Caco-2 (cell line): ENCODE measurements around the gene CHSY1. TPM values are rescaled to one million over a fixed set of nuclear protein-coding genes. Genes with fewer than 3 reads are reported as not detected.

Source experiments
- BruUV-seq: library from RNA; stranded (reverse); fragments of 400-500 nt; replicated peaks from 2 replicates; lab custom pipeline; 2021; lab: Mats Ljungman, UMichigan
- CTCF ChIA-PET: fragments of 300-600 bp; sonication (Branson Sonifier 250); formaldehyde crosslinking; loops from one replicate; lab custom pipeline; 2022; ENCODE audit warnings: antibody characterized with exemption; lab: Charles Lee
- POLR2A ChIA-PET: fragments of 300-600 bp; sonication (Branson Sonifier 250); formaldehyde crosslinking; loops from one replicate; lab custom pipeline; 2022; ENCODE audit warnings: antibody characterized with exemption; lab: Charles Lee
- DNase-seq, 2 experiments: peaks; one replicate each; pipeline versions ENCODE4 v3.0.0 to v3.0.0-alpha.2; 2020 to 2022
- H3K27me3 ChIP-seq: replicated peaks from 2 replicates; pipeline ENCODE4 v1.6.0; 2011; ENCODE audit warnings: low read length; ENCODE audit not compliant: control insufficient read depth, insufficient read depth
- H3K36me3 ChIP-seq: 2 replicates; pipeline ENCODE4 v1.5.1; 2011; ENCODE audit warnings: low read length; ENCODE audit not compliant: control insufficient read depth, insufficient read depth
- H3K4me1 ChIP-seq: fragments of 250-450 bp; sonication (Bioruptor Pico); 2 replicates; pipeline ENCODE4 v1.5.1; 2020; ENCODE audit warnings: mild to moderate bottlenecking
- H3K4me3 ChIP-seq: 2 replicates; pipeline ENCODE4 v1.5.1; 2011; ENCODE audit warnings: low read depth, mild to moderate bottlenecking, control low read depth, low read length
- H3K9me3 ChIP-seq: fragments of 250-450 bp; sonication (Bioruptor Pico); 2 replicates; pipeline ENCODE4 v1.5.1; 2020; ENCODE audit warnings: mild to moderate bottlenecking, moderate library complexity
- H3K27ac Mint-ChIP-seq: one replicate; pipeline ENCODE4 v1.8.0; 2022; ENCODE audit warnings: mixed read lengths; ENCODE audit not compliant: unreplicated experiment
- H3K27me3 Mint-ChIP-seq: one replicate; pipeline ENCODE4 v1.8.0; 2022; ENCODE audit warnings: mixed read lengths; ENCODE audit not compliant: insufficient read depth, unreplicated experiment
- H3K36me3 Mint-ChIP-seq: one replicate; pipeline ENCODE4 v1.8.0; 2022; ENCODE audit warnings: mild to moderate bottlenecking, mixed read lengths; ENCODE audit not compliant: insufficient read depth, unreplicated experiment
- H3K4me1 Mint-ChIP-seq: one replicate; pipeline ENCODE4 v1.8.0; 2022; ENCODE audit warnings: low read depth, mixed read lengths; ENCODE audit not compliant: unreplicated experiment
- H3K4me3 Mint-ChIP-seq: one replicate; pipeline ENCODE4 v1.8.0; 2022; ENCODE audit warnings: mild to moderate bottlenecking, moderate library complexity, mixed read lengths; ENCODE audit not compliant: unreplicated experiment
- H3K9me3 Mint-ChIP-seq: one replicate; pipeline ENCODE4 v1.8.0; 2022; ENCODE audit warnings: mixed read lengths; ENCODE audit not compliant: unreplicated experiment
- CTCF ChIP-seq, 2 experiments: fragments of 200-600 bp in 1 of 2; IDR thresholded peaks; 1 replicate in 1 of 2; 2 replicates in 1 of 2; pipeline versions ENCODE4 v1.5.1 to v1.8.0; 2011 to 2022; ENCODE audit warnings: antibody characterized with exemption in 1 of 2, control low read depth in 1 of 2, inconsistent platforms in 1 of 2, low read depth in 1 of 2, low read length in 1 of 2, mild to moderate bottlenecking in 1 of 2, moderate library complexity in 1 of 2; ENCODE audit not compliant: insufficient read depth in 1 of 2, severe bottlenecking in 1 of 2, unreplicated experiment in 1 of 2
- intact Hi-C: fragments of 100-400 bp; cut with micrococcal nuclease; formaldehyde crosslinking; loops from one replicate; pipeline ENCODE4 v1.10.0; 2022; ENCODE audit not compliant: unreplicated experiment
- total RNA-seq: library from RNA; stranded (reverse); gene quantifications from 2 replicates; pipeline ENCODE4 v1.2.3, GENCODE V29; 2022

Gene CHSY1
- total RNA-seq, 1 experiment from 2014 or later: 18.7 TPM

- no peaks in the 10 kb centered on the region for H3K36me3 ChIP-seq
- no peaks in the 10 kb centered on the region for H3K9me3 ChIP-seq
- Mint-ChIP-seq H3K4me1 (no peaks in the 10 kb centered on the region), H3K36me3 (peaks cover 5% of the 10 kb centered on the region), H3K27me3 (no peaks in the 10 kb centered on the region), H3K9me3 (no peaks in the 10 kb centered on the region), H3K4me3 (no peak overlapping the region), H3K27ac (no peak overlapping the region)
- intact Hi-C loops: no loop called here
- no TSS peak for BruUV-seq
- DNase-seq: no peak
- no peaks in the 10 kb centered on the region for H3K27me3 ChIP-seq
- TF ChIP-seq CTCF (IDR thresholded peaks at IDR 0.05; ENCODE audit: insufficient read depth in 1 of 2, low read depth in 1 of 2, low read length in 1 of 2, severe bottlenecking in 1 of 2, unreplicated experiment in 1 of 2): no peak
- POLR2A ChIA-PET: interaction anchor here (0.5 kb wide), 2 partner anchors 8 to 103 kb away, joined by 3 to 4 read pairs; partner anchors contain the start of gene CHSY1
- 0 out of 2 replicates have a peak, but pooled peaks cover 5% of the 10 kb centered on the region for H3K4me1 ChIP-seq
- no peak overlapping the region for H3K4me3 ChIP-seq
- CTCF ChIA-PET: no interaction called here
Measured at GRCh38 chr15:101148881-101149664, 102.8 kb downstream of the CHSY1 start.

- no peak for DNase-seq
- Mint-ChIP-seq H3K36me3 (no peaks in the 10 kb centered on the region), H3K9me3 (no peaks in the 10 kb centered on the region), H3K4me1 (no peaks in the 10 kb centered on the region), H3K27me3 (no peaks in the 10 kb centered on the region), H3K4me3 (no peak overlapping the region), H3K27ac (no peak overlapping the region)
- intact Hi-C loops: no loop called here
- POLR2A ChIA-PET: interaction anchor here (0.5 kb wide), 1 partner anchor 104 kb away, joined by 4 read pairs; the partner anchor contains the start of gene CHSY1
- 0 out of 2 replicates have a peak, but pooled peaks cover 5% of the 10 kb centered on the region for H3K4me1 ChIP-seq
- H3K27me3 ChIP-seq: no peaks in the 10 kb centered on the region
- H3K9me3 ChIP-seq: no peaks in the 10 kb centered on the region
- BruUV-seq: no TSS peak
- TF ChIP-seq CTCF (IDR thresholded peaks at IDR 0.05; ENCODE audit: insufficient read depth in 1 of 2, low read depth in 1 of 2, low read length in 1 of 2, severe bottlenecking in 1 of 2, unreplicated experiment in 1 of 2): no peak
- CTCF ChIA-PET: no interaction called here
- H3K4me3 ChIP-seq: no peak overlapping the region
- H3K36me3 ChIP-seq: no peaks in the 10 kb centered on the region
Measured at GRCh38 chr15:101148166-101148880, 103.5 kb downstream of the CHSY1 start.

GRCh38 chr15:101147181-101147580 is 104.7 kb downstream of the CHSY1 start:
- Mint-ChIP-seq H3K27ac (no peak overlapping the region), H3K4me3 (no peak overlapping the region), H3K9me3 (no peaks in the 10 kb centered on the region), H3K4me1 (no peaks in the 10 kb centered on the region), H3K36me3 (no peaks in the 10 kb centered on the region), H3K27me3 (no peaks in the 10 kb centered on the region)
- H3K9me3 ChIP-seq: no peaks in the 10 kb centered on the region
- intact Hi-C loops: no loop called here
- H3K36me3 ChIP-seq: no peaks in the 10 kb centered on the region
- TF ChIP-seq CTCF (IDR thresholded peaks at IDR 0.05; ENCODE audit: insufficient read depth in 1 of 2, low read depth in 1 of 2, low read length in 1 of 2, severe bottlenecking in 1 of 2, unreplicated experiment in 1 of 2): no peak
- DNase-seq: no peak
- H3K27me3 ChIP-seq: no peaks in the 10 kb centered on the region
- BruUV-seq: no TSS peak
- ChIA-PET CTCF (no interaction called here), POLR2A (no interaction called here)
- no peak overlapping the region for H3K4me3 ChIP-seq
- 0 out of 2 replicates have a peak, but pooled peaks cover 5% of the 10 kb centered on the region for H3K4me1 ChIP-seq
